Duodenal mucosa (tissue), 2 donors: ENCODE results near the gene SYNDIG1.

Experiments used
- H3K27ac ChIP-seq: one replicate; pipeline ENCODE4 v1.7.0; 2013; ENCODE audit warnings: low read depth, low read length
- H3K27me3 ChIP-seq, 2 donors: one replicate each; pipeline ENCODE4 v1.7.0; 2013; ENCODE audit warnings: low read length in 2 of 2, control low read depth in 1 of 2; ENCODE audit not compliant: insufficient read depth in 2 of 2, control insufficient read depth in 1 of 2
- H3K36me3 ChIP-seq, 2 donors: one replicate each; pipeline ENCODE4 v1.7.0; 2013; ENCODE audit warnings: low read length in 2 of 2, control low read depth in 1 of 2; ENCODE audit not compliant: insufficient read depth in 2 of 2, control insufficient read depth in 1 of 2
- H3K4me1 ChIP-seq, 2 donors: one replicate each; pipeline ENCODE4 v1.7.0; 2013; ENCODE audit warnings: low read length in 2 of 2, control low read depth in 1 of 2; ENCODE audit not compliant: insufficient read depth in 2 of 2, control insufficient read depth in 1 of 2
- H3K4me3 ChIP-seq, 2 donors: one replicate each; pipeline ENCODE4 v1.7.0; 2013; ENCODE audit warnings: low read length in 2 of 2, low read depth in 1 of 2
- H3K9ac ChIP-seq, 2 donors: one replicate each; pipeline ENCODE4 v1.7.0; 2013; ENCODE audit warnings: low read length in 2 of 2, low read depth in 1 of 2
- H3K9me3 ChIP-seq, 2 donors: one replicate each; pipeline ENCODE4 v1.7.0; 2013; ENCODE audit warnings: low read length in 2 of 2, control low read depth in 1 of 2; ENCODE audit not compliant: control insufficient read depth in 1 of 2

Gene SYNDIG1

DNA sequence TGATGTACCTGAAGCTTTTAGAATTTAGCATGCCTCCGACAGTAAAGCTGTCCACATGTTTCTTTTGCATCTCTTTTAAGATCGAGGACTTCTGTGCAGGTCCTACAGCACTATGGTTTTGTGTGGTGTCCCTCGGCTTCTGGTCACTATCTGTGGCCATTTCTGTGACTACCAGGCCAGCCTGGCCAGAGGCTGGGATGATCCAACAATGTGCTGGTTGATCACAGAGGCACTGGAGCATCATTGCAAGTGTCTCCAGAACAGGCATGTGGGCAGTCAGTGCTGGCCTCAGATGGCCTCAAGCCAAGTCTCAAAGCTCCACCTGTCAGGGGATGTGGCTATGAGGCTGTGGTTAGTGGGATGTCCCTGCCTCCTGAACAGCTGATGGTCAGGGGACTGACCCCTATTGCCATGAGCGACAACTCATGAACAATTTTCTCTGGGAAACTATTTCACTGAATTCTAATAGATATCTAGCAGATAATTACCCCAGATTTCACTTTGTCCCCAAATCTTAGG, 136.6 kb downstream of the SYNDIG1 start:
- no peaks in the 10 kb centered on the region for H3K9me3 ChIP-seq
- H3K4me3 ChIP-seq = no peak overlapping the region
- H3K9ac ChIP-seq = no peak overlapping the region
- H3K4me1 ChIP-seq = no peaks in the 10 kb centered on the region
- H3K27me3 ChIP-seq = no peaks in the 10 kb centered on the region
- H3K27ac ChIP-seq = no peak overlapping the region
- no peaks in the 10 kb centered on the region for H3K36me3 ChIP-seq

DNA sequence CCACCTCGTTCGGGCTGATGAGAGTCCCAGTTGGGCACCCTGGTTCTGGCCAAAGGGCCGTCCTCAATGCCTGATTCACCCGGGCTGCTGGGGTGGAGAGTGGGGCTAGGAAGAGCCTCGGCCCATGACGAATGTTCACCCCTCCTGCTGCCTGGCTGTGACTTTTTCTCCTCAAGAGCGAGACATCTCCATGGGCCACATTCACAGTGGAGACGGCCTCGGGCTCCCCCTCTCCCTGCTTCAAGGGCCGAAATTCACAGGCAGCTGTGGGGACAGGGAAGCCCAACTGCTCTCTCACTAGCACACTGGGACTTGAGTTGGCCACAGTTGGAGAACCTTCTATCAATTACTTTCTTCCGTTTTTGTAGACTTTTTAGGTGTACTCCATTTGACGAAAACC, 138.0 kb downstream of the SYNDIG1 start:
- Histone ChIP-seq H3K27ac (no peak overlapping the region), H3K9ac (no peak overlapping the region), H3K4me3 (no peak overlapping the region), H3K4me1 (no peaks in the 10 kb centered on the region), H3K27me3 (no peaks in the 10 kb centered on the region), H3K36me3 (no peaks in the 10 kb centered on the region), H3K9me3 (no peaks in the 10 kb centered on the region)

DNA sequence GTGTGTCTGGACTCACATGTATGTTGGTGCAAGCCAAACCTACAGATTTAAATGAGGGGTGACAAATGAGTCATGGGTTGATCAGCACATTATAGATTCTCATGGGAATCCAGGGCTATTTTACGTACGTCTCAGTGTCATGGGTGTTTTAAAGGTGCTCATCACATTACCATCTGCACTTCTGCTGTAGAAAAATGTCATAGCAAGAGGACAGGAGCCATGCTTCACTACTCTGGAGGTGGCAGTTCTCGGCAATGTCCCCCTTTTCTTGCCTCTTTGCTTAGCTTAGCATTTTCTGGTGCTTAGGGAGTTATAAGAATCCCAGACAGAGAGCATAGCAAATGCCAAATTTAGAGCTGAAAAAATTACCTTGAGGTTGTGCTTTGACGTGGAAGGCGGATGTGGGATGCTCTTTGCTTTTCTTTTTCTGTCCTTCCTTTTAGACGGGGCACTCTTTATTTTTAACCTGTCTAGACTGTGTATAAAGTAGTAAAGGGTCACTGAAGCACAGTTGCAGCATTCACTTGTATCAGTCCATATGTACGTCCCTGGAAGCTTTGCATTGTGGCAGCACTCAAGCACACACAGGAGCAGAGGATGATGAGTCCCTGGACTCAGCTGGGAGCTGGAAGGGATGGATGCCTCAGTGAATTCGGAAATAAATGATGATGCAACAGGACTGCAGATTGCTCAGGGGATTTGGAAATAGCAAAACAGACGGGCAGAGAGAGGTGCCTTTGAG, 139.7 kb downstream of the SYNDIG1 start:
- Histone ChIP-seq H3K36me3 (no peaks in the 10 kb centered on the region), H3K4me3 (no peak overlapping the region), H3K27me3 (no peaks in the 10 kb centered on the region), H3K9ac (no peak overlapping the region), H3K9me3 (no peaks in the 10 kb centered on the region), H3K4me1 (no peaks in the 10 kb centered on the region), H3K27ac (no peak overlapping the region)

DNA sequence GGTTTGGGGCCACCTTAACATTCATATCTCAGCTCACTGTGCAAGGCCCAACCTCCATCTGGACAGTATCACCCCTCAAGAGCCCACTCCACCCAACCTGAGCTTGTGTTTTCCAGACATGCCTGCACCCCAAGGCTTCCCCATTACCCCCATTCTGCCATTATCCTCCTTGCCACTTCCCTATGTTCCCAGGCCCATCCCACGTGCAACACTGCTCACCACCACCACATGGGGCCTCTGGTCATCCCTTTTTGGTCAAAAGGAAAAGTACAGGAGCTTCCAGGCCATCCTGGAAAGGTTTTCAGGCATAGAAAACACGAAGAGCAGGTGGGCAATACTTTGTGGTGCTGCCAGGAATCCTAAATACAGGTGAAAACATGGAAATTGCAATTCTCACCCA, 140.3 kb downstream of the SYNDIG1 start:
- Histone ChIP-seq H3K9me3 (no peaks in the 10 kb centered on the region), H3K9ac (no peak overlapping the region), H3K27ac (no peak overlapping the region), H3K27me3 (no peaks in the 10 kb centered on the region), H3K4me1 (no peaks in the 10 kb centered on the region), H3K36me3 (no peaks in the 10 kb centered on the region), H3K4me3 (no peak overlapping the region)

DNA sequence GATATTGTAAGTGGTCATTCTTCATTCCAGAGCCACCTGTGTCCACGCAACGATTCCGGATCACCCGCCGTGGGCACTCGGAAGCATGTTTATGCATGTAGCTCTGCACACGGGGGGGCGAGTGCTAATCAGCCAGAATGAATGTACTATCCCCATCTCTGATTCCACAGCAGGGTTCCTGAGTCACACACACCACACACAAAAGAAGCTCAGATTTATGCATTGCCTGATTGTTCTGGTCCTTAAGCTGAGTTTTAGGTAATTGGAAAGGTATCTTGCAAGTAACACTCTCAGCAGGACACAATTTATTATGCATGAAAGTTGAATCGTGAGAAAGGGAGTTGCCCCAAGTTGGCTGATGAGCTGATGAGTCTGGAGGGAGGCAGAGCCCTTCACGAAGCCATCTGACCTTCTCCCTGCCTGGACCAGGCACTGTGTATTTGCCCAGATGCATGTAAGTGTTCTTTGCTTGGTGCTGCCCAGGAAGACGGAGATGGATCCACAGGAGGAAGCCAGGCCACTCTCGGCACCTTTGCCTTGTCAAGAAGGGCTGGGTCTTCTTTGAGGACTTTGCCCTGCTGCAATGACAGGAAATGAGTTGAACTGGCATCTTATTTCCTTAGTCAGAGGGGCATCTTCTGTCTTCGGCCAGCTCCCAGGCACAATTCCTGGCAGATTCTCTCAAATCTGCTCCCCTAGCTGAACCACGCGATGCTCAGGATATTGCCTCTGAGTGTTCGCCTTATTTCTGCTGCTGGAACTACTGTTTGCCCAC, 141.1 kb downstream of the SYNDIG1 start:
- Histone ChIP-seq H3K9me3 (no peaks in the 10 kb centered on the region), H3K9ac (no peak overlapping the region), H3K36me3 (no peaks in the 10 kb centered on the region), H3K4me1 (no peaks in the 10 kb centered on the region), H3K4me3 (no peak overlapping the region), H3K27me3 (no peaks in the 10 kb centered on the region), H3K27ac (no peak overlapping the region)

DNA sequence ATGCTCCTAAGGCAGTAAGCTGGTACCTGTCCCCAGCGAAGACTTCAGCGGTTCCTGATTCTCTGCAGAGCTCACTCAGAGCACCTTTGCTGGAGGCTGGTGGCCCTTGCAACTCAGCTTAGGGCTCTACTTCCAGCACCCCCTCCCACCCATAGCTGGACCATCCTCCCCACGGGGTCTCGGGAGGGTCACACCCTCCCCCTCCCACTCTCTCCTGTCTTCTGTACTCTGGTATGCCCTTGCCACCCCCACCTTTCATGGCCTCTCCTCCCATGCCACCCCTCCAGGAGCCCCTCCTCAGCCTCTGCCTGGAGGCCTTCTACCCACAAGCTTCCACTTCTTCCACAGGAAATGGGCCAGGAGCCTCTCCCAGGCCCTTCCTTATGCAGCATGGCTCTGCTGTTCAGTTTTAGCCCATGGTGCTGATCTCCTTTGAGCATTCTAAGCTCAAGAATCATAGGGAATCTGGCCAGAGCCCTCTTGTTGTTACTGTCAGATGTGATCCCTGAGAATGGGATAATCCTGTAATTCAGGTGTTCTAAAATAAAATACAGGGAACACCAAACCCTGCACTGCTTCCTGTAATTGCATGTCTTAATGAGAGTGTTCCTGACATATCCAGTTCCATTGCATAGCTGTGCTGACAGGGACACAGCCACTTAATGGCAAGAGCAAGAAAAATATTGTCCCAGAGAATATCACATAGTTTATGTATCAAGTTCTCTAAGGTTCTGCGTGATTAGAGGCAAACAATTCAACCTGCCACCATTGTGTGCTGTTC, 142.1 kb downstream of the SYNDIG1 start:
- Histone ChIP-seq H3K9ac (no peak overlapping the region), H3K9me3 (no peaks in the 10 kb centered on the region), H3K4me3 (no peak overlapping the region), H3K27ac (no peak overlapping the region), H3K36me3 (no peaks in the 10 kb centered on the region), H3K27me3 (no peaks in the 10 kb centered on the region), H3K4me1 (no peaks in the 10 kb centered on the region)

DNA sequence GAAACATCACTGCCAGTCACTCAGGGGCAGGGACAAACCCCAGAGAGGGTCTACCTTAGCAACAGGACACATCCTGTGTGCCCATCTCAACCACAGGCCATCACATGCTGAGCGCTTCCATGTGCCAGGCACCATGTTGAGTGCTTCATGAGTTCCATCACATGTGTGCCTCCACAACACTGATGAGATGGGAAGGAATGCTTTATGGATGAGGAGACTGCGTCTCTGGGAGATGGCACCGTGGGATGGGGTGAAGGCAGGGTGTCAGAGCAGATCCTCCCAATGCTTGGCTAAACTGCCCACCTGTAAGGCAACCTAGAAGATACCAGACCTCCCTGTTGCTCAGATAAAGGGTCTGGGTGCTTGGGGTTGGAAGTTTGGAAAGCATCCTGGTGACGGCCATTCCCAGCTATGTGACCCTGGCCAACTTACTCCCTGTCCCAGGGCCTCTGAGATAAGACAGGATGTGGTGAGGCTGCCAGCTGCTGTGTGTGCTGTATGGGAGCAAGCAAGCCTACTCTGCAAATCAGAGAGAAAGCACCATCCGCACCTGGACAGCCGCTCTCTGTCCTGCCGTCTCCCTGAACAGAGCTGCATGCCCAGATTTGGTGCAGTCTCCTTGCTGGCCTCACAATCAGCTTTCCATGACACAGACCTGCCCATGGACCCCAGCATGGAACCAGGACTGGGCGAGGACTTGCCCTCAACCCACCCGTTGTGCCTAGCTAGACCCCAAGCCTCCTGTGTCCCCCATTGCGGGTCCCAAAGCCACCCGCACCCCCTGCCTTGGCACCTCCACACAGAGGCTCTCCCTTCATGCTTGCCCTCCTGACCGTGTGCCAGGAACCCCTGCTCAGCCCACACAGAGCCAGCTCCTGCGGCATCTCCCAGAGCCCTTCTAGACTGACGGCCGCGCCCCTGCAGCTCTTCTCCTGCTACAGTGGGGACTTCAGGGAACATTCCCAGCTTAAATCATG, 143.7 kb downstream of the SYNDIG1 start:
- no peak overlapping the region for H3K9ac ChIP-seq
- no peaks in the 10 kb centered on the region for H3K9me3 ChIP-seq
- no peak overlapping the region for H3K4me3 ChIP-seq
- H3K27me3 ChIP-seq = no peaks in the 10 kb centered on the region
- no peaks in the 10 kb centered on the region for H3K4me1 ChIP-seq
- H3K36me3 ChIP-seq = no peaks in the 10 kb centered on the region
- no peak overlapping the region for H3K27ac ChIP-seq

DNA sequence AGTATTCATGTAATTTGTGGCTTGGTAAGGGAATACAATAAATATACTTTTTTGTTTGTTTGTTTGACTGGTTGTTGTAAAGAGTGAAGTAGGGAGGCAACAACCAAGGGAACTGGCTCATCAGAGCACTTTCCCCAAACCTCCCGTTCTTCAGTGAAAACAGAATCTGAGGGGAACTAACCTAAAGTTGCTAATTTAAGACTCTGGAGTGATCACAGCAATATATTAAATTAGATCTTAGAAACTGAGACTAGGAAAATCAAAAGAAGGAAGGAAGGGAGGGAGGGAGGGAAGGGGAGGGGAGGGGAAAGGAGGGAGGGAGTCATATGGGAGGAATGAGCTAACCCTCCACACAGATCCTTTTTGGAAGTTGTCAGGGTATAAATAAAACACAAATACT, 144.9 kb downstream of the SYNDIG1 start:
- Histone ChIP-seq H3K27ac (no peak overlapping the region), H3K4me3 (no peak overlapping the region), H3K4me1 (no peaks in the 10 kb centered on the region)

DNA sequence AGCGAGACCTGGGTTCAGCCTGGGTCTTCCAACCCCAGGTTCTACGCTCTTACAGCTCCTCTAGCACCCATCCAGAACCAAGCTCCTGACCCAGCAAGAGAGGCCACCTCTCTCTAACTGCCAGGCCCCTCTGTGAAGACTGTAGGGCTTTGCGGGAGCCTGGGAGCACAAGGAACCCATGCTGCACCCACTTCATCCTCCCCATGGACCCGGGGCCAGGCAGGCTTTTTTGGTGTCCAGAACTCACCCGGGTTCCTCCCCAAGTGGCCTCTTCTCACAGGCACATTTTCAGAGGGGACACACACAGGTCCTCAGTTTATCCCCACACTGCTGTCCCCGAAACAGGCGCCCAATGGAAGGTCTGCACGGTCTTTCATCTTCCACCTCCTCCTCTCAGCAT, 145.9 kb downstream of the SYNDIG1 start:
- Histone ChIP-seq H3K27me3 (no peaks in the 10 kb centered on the region), H3K9ac (no peak overlapping the region), H3K27ac (no peak overlapping the region), H3K9me3 (no peaks in the 10 kb centered on the region), H3K4me3 (no peak overlapping the region), H3K4me1 (no peaks in the 10 kb centered on the region), H3K36me3 (no peaks in the 10 kb centered on the region)

More for the DNA sequence above, 144.9 kb downstream of the SYNDIG1 start:
- H3K9ac ChIP-seq = no peak overlapping the region
- no peaks in the 10 kb centered on the region for H3K9me3 ChIP-seq
- H3K36me3 ChIP-seq = no peaks in the 10 kb centered on the region
- no peaks in the 10 kb centered on the region for H3K27me3 ChIP-seq
